Epithelial cell of prostate (primary cell): ENCODE results near the gene PRPF18.
"Not testable (repeated sequence)": the region's sequence is repeated elsewhere in the genome, so short reads cannot be mapped to it uniquely, and the experiment has no call there.

ENCODE experiments used
- DNase-seq: peaks from one replicate; pipeline ENCODE4 v3.0.0-alpha.2; 2011; ENCODE audit warnings: low read depth, low spot score
- H3K27ac ChIP-seq: fragments of 450-650 bp; 2 replicates; pipeline ENCODE4 v1.5.1; 2017; ENCODE audit warnings: mild to moderate bottlenecking

The PRPF18 gene, protein sequence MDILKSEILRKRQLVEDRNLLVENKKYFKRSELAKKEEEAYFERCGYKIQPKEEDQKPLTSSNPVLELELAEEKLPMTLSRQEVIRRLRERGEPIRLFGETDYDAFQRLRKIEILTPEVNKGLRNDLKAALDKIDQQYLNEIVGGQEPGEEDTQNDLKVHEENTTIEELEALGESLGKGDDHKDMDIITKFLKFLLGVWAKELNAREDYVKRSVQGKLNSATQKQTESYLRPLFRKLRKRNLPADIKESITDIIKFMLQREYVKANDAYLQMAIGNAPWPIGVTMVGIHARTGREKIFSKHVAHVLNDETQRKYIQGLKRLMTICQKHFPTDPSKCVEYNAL

DNA sequence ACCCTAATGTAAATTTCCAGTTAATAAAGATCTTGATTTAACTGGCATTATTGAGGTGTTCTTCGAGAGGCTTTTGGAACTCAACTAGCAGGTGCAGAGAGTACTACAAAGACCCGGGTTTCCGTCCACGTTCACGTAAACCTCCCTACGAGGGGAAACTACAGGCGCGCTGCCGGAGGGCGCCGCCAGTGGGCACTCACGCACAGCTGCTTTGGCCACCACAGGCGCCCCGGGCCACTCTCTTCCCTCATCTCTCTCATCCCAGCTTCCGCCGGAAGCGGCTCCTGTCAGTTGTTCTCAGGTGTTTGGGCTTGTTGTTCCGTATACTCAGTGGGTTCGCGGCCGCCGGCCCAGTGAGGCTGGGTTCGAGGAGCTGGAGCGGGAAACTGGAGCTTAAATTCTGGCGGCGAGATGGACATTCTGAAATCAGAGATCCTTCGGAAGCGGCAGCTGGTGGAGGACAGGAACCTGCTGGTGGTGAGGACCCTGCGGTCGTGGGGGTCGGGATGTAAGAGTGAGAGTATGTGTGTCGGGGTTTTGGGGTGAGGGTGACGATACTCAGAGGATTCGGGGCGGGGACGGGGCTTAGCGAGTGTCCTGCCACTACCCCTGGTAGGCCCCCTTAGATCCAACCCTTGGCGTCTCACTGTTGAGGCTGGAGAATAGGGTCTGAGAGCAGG lies at the start of gene PRPF18:
Gene PRPF18 (plus strand): TSS at position 290 of the 680 bp plus-strand sequence. CDS start 122 bp downstream, at position 412.
- DNase-seq = peak; percentile 78
- no peak within 1 kb of the TSS for H3K27ac ChIP-seq

DNA sequence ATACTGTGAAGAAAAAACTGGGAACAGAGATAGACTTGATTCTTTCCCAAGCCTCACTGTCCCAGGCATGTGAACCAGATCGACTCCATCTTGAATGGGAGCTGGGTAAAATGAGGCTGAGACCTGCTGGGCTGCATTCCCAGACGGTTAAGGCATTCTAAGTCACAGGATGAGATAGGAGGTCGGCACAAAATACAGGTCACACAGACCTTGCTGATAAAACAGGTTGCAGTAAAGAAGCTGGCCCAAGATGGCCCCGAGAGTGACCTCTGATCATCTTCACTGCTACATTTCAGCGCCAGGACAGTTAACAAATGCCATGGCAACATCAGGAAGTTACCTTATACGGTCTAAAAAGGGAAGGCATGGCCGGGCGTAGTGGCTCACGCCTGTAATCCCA lies 48.8 kb upstream of the PRPF18 start:
- H3K27ac ChIP-seq, DNase-seq: not testable (repeated sequence)

DNA sequence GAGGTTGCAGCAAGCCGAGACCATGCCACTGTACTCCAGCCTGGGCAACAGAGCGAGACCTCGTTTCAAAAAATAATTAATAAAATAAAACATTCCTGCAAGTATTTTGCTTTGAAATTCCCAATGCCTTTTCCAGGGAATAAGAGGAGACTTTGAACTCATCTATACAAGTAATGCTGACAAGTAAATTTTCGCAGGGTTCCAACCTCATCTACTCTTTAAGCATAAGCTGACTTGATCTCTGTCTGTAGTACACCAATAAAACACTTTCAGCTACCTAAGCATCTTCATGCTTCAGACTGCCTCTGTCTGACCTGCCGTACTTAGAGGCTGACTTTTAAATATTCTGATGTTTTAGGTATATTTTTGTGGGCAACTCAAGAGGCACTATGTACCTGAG lies 44.2 kb upstream of the PRPF18 start:
- no peak overlapping the region for H3K27ac ChIP-seq
- no peak for DNase-seq

DNA sequence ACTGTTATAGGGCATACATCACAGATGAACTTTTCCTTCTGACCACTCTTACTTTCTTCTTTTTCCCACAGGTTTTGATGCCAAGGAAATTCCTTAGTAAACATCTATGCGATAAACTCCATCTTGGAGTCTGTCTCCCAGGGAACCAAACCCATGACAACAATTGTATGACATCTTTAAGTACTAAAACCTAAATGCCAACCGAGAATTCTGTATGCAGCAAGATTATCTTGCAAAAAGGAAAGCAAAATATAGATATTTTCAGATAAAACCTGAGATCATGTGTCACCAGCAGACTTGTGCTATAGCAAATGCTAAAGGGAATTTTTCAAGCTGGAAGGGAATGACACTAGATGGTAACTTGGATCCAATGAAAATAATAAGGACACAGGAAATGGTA lies 36.0 kb upstream of the PRPF18 start:
- H3K27ac ChIP-seq = no peak overlapping the region
- no peak for DNase-seq

DNA sequence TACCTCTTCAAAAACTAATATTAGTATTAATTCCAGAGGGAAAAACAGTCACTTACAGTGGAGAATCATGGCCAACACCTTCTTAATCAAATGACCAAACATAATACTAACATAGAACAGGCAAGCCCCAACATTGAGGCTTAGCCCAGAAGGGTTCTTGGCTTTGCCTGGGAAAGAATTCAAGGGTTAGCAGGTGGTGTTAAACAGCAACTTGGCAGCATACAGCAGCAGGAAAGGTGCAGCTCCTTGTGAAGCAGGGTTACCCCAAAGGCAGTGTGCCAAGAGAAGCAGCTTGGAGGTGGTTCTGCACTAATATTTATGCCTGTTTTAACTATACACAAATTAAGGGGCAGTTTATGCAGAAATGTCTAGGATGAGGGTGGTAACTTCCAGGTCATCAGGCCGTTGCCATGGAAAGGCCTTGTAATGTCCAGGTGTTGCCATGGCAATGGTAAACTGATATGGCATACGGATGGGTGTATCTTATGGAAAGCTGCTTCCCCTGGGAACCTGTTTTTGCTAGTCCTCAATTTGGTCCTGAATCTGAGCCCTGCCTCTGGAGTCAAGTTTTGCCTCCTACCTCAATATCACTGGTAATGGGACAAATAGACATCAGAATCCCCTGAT lies 30.8 kb upstream of the PRPF18 start:
- H3K27ac ChIP-seq = no peak overlapping the region
- DNase-seq = no peak

DNA sequence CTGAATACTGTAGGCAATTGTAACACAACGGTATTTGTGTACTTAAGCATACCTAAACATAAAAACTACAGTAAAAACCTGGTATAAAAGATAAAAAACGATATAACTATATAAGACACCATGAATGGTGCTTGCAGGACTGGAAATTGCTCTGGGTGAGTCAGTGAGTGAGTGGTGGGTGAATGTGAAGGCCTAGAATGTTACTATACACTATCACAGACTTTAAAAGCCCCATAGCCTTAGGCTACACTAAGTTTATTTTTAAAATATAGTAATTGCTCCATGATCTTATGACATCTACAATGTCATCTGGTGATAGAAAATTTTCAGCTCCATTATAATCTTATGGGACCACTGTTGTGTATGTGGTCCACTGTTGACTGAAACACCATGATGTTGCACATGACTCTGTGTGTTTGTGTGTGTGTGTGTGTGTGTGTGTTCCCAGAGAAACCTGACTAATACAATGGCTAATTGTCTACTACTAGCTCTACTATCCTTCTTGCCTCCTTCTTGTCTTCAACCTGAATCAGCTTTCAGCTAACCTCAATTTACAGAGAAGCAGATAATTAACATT lies 27.6 kb upstream of the PRPF18 start:
- no peak overlapping the region for H3K27ac ChIP-seq
- DNase-seq = no peak

DNA sequence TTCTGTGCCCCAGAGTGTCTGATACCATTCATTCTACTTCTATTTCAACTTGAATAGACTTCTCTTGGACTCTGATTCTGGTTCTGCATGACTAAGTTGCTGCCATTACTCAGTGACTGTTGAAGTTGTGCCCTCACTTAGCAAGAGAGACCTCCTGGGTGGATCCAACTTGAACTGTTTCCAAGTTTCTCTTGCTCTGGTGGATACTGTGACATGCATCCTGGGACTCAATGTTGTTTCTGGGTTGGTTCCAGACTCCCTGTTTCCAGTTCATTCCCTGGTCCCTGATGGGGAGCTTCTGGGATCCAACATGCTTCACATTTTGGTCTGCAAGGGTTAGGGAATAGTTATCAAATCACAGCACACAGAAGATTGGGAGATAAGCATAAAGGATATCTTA lies 26.2 kb upstream of the PRPF18 start:
- no peak for DNase-seq
- H3K27ac ChIP-seq = no peak overlapping the region

DNA sequence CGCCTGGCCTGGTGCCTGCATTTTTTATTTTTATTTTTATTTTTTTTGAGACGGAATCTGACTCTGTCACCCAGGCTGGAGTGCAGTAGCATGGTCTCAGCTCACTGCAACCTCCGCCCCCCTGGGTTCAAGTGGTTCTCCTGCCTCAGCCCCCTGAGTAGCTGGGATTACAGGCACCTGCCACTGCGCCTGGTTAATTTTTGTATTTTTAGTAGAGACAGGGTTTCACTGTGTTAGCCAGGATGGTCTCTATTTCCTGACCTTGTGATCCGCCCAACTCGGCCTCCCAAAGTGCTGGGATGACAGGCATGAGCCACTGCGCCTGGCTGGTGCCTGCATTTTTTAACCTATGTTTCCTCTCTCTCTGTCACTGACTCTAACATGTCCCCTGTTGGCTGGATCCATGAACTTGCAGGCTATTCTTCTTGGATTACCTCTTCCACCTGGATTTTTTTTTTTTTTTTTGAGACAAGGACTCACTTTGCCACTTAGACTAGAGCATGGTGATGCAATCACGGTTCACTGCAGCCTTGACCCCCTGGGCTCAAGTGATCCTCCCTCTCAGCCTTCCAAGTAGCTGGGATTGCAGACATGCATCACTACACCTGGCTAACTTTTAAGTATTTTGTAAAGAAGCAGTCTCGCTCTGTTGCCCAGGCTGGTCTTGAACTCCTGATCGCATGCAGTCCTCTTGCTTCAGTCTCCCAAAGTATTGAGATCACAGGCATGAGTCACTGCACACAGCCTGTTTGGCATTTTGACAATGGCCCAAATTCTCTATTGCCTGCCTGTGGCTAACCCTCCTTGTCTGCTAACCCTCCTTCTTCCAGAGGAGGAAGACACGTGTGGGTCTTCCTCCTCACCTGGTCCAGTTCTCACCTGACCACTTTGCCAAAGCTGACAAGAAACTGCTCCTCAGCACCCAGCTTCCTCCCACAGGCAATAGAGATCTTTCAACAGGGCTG lies 23.0 kb upstream of the PRPF18 start:
- no peak overlapping the region for H3K27ac ChIP-seq
- no peak for DNase-seq

DNA sequence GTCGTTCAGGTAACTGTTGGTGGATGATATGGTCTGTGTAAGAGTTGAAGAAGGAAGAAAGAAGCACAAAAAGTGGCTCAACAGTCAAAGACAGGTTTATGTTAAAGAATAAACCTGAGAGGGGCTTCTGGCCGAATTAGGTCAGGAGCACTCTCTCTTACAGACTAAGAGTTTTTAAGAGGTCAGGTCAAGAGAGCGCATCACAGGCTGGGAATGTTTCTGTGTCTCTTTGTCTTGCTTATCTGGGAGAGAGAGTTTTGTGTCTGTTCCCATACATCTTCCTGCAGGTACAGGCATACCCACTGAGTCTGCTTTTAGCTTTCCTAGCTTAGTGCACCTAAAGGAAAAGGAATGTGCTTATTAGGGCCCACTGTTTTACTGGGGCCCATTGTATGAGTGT lies 22.2 kb upstream of the PRPF18 start:
- no peak for DNase-seq
- H3K27ac ChIP-seq = no peak overlapping the region

DNA sequence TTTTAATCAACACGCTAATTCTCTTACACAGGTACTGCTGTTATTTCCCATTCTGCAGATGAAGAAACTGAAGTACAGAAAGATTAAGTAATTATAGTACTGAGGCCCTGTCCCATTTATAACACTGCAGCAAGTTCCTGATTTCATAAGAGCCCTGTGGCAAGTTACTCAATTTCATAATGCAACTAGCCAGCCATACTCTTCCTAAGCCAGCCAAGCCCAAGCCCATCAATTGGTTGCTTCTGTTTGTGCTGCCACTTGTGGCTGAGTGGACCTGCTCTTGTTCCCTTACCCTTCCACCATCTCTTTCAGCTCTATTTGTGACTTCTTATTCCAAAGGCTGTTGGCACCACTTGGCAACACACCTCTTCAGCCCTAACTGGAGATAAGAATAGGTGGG lies 19.7 kb upstream of the PRPF18 start:
- H3K27ac ChIP-seq = no peak overlapping the region
- no peak for DNase-seq

DNA sequence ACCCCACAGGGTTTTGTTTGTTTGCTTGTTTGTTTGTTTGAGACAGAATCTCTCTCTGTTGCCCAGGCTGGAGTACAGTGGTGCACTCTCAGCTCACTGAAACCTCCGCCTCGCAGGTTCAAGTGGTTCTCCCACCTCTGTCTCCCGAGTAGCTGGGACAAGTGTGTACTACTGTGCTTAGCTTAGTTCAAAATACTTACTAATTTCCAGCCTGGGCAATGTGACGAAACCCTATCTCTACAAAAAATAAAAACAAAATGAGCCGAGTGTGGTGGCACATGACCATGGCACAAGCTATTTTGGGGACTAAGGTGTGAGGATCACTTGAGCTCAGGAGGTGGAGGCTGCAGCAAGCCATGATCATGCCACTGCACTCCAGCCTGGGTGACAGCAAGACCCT lies 15.2 kb upstream of the PRPF18 start:
- no peak for DNase-seq
- H3K27ac ChIP-seq = no peak overlapping the region

DNA sequence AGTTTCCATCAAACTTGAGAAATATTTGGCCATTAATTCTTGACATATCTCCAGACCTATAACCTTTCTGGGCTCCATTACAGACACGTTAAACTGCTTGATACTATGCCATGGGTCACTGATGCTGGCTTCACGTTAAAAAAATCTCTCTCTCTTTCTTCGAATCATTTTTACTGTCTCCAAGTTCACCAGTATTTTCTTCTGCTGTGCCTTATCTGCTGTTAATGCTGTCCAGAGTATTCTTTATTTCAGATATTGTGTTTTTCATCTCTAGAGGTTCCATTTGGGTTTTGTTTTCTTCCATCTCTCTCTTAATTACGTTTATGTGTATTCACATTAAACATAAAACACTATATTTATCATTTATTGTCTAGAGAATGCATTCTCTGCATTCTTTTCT lies 12.8 kb upstream of the PRPF18 start:
- H3K27ac ChIP-seq = no peak overlapping the region
- no peak for DNase-seq

DNA sequence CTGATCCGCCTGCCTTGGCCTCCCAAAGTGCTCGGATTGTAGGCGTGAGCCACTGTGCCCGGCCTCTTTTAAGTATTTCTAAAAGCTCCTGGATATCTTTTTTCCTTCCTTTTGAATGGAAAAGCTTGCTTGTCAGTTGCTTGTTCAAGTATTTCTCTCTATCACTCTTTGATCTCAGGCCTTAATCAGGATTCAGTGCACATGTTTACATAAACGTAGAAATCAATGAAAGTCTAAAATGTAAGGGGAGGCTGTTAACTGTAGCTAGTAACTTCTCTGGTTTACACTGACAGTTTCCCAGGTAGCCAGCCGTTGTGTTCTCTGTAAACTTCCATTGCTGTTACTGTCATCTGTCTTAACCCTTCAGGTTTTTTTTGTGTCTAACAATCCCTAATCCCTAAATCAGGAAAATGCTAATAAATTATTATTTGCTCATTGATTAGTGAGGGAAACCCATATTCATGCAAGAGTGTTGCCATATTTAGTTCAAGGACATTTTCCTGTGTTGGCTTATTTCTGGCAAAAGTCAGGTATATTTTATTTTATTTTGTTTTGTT lies 1.5 kb upstream of the PRPF18 start:
- H3K27ac ChIP-seq = no peak overlapping the region
- DNase-seq = no peak

DNA sequence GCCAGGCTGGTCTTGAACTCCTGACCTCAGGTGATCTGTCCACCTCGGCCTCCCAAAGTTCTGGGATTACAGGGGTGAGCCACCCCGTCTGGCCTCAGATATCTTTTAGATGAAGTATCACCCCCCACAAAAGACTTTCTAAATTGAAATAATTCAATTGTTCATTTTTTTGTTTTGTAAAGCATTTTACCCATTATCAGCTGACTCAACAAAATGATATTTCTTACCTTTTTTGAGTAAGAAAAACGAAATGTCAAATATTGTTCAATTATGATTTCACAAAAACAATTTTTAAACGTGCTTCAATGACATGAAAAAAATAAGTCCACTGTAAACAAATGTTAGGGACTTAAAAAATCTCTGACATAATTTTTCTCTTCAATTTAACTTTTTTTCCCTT lies 822 bp upstream of the PRPF18 start:
- H3K27ac ChIP-seq = no peak overlapping the region
- DNase-seq = no peak

DNA sequence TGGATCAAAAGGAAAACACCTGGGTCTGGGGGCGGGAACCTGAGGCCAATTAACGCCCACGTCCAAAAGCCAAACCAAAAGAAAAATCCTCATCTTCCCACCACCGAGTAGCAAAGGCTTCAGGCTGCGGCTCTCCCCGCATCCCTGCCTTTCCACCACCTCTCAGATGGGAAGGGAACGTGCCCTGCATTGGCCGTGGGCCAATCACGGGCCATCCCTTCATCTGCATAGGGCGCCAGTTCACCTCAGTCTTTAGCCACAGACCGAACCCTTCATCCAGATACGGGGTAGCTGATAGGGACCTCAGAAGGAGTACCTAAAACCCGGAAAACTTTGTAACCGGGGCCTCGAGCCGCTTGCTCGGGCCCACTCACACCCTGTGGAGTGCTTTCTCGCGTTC lies 626 bp downstream of the PRPF18 start:
- no peak for DNase-seq
- no peak overlapping the region for H3K27ac ChIP-seq

DNA sequence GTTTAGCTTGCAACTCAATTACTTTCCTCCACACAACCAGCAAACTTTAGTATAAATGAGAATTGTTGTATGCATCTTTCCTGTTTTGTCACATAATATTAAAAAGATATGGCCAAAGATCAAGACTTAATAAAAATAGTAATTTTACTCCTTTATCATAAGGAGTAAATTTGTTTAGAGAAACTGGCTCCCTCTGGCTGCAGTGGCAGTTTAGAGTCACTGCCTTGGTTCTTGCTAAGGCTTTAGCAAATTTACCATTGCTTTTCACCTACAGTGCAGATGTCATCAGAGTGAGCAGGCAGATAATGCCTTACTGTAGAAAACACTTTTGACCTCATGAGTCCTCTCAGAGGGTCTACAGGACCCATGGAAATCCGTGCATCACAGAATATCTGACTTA lies 2.6 kb downstream of the PRPF18 start:
- H3K27ac ChIP-seq = no peak overlapping the region
- no peak for DNase-seq

DNA sequence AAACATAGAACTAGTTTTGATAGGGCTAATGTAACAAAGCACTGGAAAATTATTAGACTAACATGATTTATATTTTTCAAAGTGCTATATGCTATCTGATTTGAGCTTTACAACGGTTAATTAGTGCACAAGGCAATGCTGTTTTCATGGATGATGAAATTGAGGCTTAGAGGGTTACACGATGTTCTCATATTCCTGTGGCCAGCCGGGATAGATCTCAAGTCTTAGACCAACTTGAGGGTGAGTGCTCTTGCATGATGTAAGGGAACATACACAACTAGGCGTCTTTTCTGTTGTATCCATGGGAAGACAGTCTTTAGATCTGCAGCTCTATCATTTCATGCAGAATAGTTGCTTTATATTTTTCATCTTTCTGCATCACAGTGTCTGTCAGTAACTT lies 4.1 kb downstream of the PRPF18 start:
- DNase-seq = no peak
- H3K27ac ChIP-seq = no peak overlapping the region

DNA sequence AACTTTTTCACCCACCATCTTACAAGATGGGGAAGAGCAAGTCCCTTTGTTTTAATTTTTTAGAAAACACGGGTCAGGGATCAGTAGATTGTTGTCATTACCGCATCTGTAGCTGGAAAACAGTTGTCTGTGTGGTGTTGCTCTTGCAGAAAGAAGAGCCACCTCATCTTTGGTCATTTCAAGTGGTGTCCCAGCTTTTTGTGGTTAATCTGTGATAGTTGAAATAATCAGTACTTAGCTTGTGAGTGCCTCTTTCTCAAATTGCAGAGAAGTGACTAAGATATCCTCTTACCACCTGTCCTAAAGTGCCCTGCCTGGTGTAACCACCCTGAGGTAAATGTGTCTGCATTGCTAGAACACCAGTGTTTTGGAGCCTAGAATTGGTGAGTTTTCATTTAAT lies 5.5 kb downstream of the PRPF18 start:
- no peak overlapping the region for H3K27ac ChIP-seq
- DNase-seq = no peak

DNA sequence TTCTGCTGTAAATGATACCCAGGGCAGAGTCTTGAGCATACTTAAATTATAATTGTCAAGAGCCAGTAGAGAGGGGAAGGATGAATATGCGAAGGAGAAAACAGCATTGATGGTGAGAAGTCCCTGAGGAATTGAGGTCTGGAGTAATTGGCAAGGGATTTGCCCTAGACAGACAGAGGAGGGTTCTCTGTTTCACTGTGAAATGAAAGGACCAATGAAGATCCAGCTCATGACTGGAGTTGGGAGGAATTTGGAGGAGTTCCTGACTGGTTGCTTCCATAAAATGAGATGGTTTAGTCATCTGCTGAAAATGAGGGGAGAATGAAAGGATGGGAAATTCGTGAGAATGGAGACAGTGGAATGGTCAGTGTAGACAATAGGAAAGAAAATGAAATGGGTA lies 6.8 kb downstream of the PRPF18 start:
- no peak for DNase-seq
- no peak overlapping the region for H3K27ac ChIP-seq

DNA sequence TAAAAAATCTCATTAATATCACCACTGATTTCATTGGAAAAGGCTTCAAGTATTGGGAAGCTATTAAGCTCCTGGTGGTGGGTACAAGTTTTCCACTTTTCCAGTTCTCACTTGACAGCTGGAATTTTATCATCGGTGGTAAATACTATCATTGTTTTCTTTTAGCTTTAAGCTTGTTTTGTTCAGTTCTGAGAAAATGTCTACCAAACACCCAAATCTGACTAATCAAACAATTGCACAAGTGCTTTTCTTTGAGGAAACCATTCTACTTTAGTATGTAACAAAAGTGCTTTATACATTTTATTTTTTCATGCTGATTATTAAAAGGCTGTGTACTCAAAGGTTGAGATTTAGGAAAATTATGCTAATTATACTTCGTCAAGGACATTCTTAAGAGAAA lies 7.9 kb downstream of the PRPF18 start:
- no peak for DNase-seq
- no peak overlapping the region for H3K27ac ChIP-seq
